K562 (cell line): ENCODE data around the gene MYL11. TPM values are rescaled to one million over a fixed set of nuclear protein-coding genes. Genes with fewer than 3 reads are reported as not detected.
A peak's percentile ranks its signal among the peaks of the same experiment; 100 is the strongest.

Experiments used
- C11orf30 ChIP-seq: fragments of 450-650 bp; IDR thresholded peaks from 2 replicates; pipeline ENCODE4 v1.6.1; 2016; ENCODE audit warnings: low read depth, mild to moderate bottlenecking
- CHD2 ChIP-seq: IDR thresholded peaks from 2 replicates; pipeline ENCODE4 v1.6.1; 2011; ENCODE audit warnings: low read depth, low read length
- MAZ ChIP-seq, 2 experiments: fragments of 450-650 bp in 1 of 2; sonication (generic) in 1 of 2; formaldehyde crosslinking; IDR thresholded peaks in 1 of 2; conservative IDR thresholded peaks in 1 of 2; 2 replicates each; pipeline versions ENCODE4 v1.4.0 to v1.5.0; 2020; ENCODE audit warnings: mild to moderate bottlenecking in 1 of 2, missing genetic modification reagents in 1 of 2
- MYNN ChIP-seq, 2 experiments: sonication (generic); formaldehyde crosslinking in 1 of 2; IDR thresholded peaks; 2 replicates each; pipeline versions ENCODE4 v1.5.0 to v1.6.1; 2016 to 2020; ENCODE audit warnings: antibody characterized with exemption in 1 of 2, missing genetic modification reagents in 1 of 2
- RBFOX2 ChIP-seq: fragments of 200-400 bp; formaldehyde crosslinking; IDR thresholded peaks from 2 replicates; pipeline ENCODE4 v1.6.1; 2017; ENCODE audit warnings: low read depth, mild to moderate bottlenecking, low read length, moderate library complexity
- RHOXF2B ChIP-seq: fragments of 250-450 bp; sonication (Bioruptor Pico); conservative IDR thresholded peaks from 2 replicates; pipeline ENCODE4 v1.5.1; 2021
- SIN3B ChIP-seq: fragments of 450-650 bp; IDR thresholded peaks from 2 replicates; pipeline ENCODE4 v1.6.1; 2017; ENCODE audit warnings: low read depth, mild to moderate bottlenecking, moderate library complexity
- SIX5 ChIP-seq, 2 experiments: IDR thresholded peaks; 2 replicates each; pipeline ENCODE4 v1.6.1; 2011; ENCODE audit warnings: low read length in 2 of 2, borderline replicate concordance in 1 of 2, low read depth in 1 of 2, mild to moderate bottlenecking in 1 of 2, moderate library complexity in 1 of 2; ENCODE audit not compliant: insufficient read depth in 1 of 2
- TAF7 ChIP-seq: fragments of 450-650 bp; IDR thresholded peaks from 2 replicates; pipeline ENCODE4 v1.6.1; 2016; ENCODE audit warnings: missing genetic modification characterization, missing compliant biosample characterization
- TAF9B ChIP-seq: fragments of 450-650 bp; IDR thresholded peaks from 2 replicates; pipeline ENCODE4 v1.6.1; 2018; ENCODE audit warnings: mild to moderate bottlenecking; ENCODE audit not compliant: partially characterized antibody
- ZC3H8 ChIP-seq: fragments of 450-650 bp; IDR thresholded peaks from 2 replicates; pipeline ENCODE4 v1.6.1; 2017
- ZNF316 ChIP-seq: fragments of 450-650 bp; IDR thresholded peaks from 2 replicates; pipeline ENCODE4 v1.6.1; 2016
- ZNF41 ChIP-seq: fragments of 250-450 bp; sonication (Bioruptor Pico); conservative IDR thresholded peaks from 2 replicates; pipeline ENCODE4 v1.4.0; 2020; ENCODE audit warnings: mild to moderate bottlenecking
- polyA plus RNA-seq, 8 experiments: library from polyadenylated mRNA; depleted of rRNA in 4 of 8; stranded (reverse) in 5 of 8; unstranded in 3 of 8; fragments of >200 nt; fragmentation: Nextera tagmentation in 2 of 8; fragmentation: Illumina TruSeq in 1 of 8; extraction: Ambion mirVana in 2 of 8; extraction: Trizol in 1 of 8; gene quantifications; 2 replicates each; pipeline versions ENCODE4 v1.2.1 to v1.2.3, GENCODE V29; 2011 to 2014; ENCODE audit warnings: inconsistent platforms in 1 of 8, missing spikeins in 1 of 8
- total RNA-seq, 7 experiments: library from RNA; depleted of rRNA in 6 of 7; stranded (reverse); fragments of >200 nt in 6 of 7; fragmentation: Illumina TruSeq in 2 of 7; extraction: Trizol in 2 of 7; gene quantifications; 2 replicates each; pipeline versions ENCODE4 v1.2.1 to v1.2.3, GENCODE V29; 2011 to 2021; ENCODE audit warnings: low replicate concordance in 1 of 7
- TF ChIP-seq, protein P1 (sequence below): fragments of 450-650 bp; IDR thresholded peaks from 2 replicates; pipeline ENCODE4 v1.6.1; 2016; ENCODE audit warnings: missing biosample characterization, missing genetic modification characterization
- TF ChIP-seq, protein P2 (sequence below), 2 experiments: fragments of 450-650 bp in 1 of 2; sonication (generic) in 1 of 2; formaldehyde crosslinking in 1 of 2; IDR thresholded peaks in 1 of 2; conservative IDR thresholded peaks in 1 of 2; 2 replicates each; pipeline versions ENCODE4 v1.6.1 to v1.8.1; 2016 to 2023; ENCODE audit warnings: mild to moderate bottlenecking in 2 of 2, moderate library complexity in 2 of 2, inconsistent platforms in 1 of 2, missing genetic modification reagents in 1 of 2
- TF ChIP-seq, protein P3 (sequence below): sonication (generic); formaldehyde crosslinking; IDR thresholded peaks from 2 replicates; pipeline ENCODE4 v1.8.0; 2022; ENCODE audit warnings: missing genetic modification reagents, mild to moderate bottlenecking, borderline replicate concordance
- TF ChIP-seq, protein P4 (sequence below): fragments of 450-650 bp; formaldehyde crosslinking; IDR thresholded peaks from 2 replicates; pipeline ENCODE4 v1.4.0; 2020; ENCODE audit warnings: mild to moderate bottlenecking, moderate library complexity
- TF ChIP-seq, protein P5 (sequence below): sonication (generic); formaldehyde crosslinking; IDR thresholded peaks from 2 replicates; pipeline ENCODE4 v1.5.0; 2020; ENCODE audit warnings: missing genetic modification reagents

MYL11 gene
- total and polyA plus RNA-seq, 9 of the 15 experiments (the other 6 are each of a cell fraction or from before 2014, with no cell fraction given), result 0.31 to 1.5 (median 0.73) TPM; not detected in 4

DNA sequence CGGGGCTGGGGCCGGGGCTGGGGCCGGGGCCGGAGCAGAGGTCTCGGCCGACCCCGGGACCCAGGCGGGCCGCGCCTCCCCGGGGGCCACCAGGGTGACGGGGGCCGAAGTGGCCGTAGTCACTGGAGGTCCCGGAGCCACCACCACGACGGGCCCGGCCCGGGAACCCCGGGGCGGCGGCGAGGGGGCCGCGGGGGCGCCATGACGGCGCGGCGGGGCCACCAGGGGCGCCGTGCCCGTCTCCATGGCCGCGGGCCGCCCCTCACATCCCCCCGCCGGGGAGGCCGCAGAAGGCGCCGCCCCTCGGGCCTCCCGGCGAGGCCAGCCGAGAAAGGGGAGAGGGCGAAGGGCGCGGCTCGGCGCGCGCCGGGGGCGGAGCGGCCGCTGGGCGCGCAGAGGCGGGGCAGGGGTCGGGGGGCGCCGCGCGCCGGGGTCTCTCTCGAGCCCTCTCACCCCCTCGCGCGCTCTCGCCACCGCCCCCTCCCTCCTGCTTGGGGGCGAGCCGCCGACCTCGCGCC, 4.6 kb upstream of the MYL11 start (continued):
- TF ChIP-seq, protein P1, sequence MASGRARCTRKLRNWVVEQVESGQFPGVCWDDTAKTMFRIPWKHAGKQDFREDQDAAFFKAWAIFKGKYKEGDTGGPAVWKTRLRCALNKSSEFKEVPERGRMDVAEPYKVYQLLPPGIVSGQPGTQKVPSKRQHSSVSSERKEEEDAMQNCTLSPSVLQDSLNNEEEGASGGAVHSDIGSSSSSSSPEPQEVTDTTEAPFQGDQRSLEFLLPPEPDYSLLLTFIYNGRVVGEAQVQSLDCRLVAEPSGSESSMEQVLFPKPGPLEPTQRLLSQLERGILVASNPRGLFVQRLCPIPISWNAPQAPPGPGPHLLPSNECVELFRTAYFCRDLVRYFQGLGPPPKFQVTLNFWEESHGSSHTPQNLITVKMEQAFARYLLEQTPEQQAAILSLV (tag), result no peak
- TF ChIP-seq C11orf30 (no peak), CHD2 (no peak), ZC3H8 (no peak), RHOXF2B (no peak), SIN3B (0 out of 2 replicates have a peak, but pooled peaks have one; percentile 36), TAF7 (tag) (no peak), MAZ (CRISPR knock-in tag; conservative IDR thresholded peaks at IDR 0.05 in 1 of 2, IDR thresholded peaks at IDR 0.05 in 1 of 2) (peak in 1 of 2 experiments; percentile 70; a peak in 1 of 4 replicates), MYNN (IDR thresholded peaks at IDR 0.05) (no peak), MYNN (CRISPR knock-in tag; IDR thresholded peaks at IDR 0.05) (no peak), TAF9B (no peak), SIX5 (IDR thresholded peaks at IDR 0.05; ENCODE audit: borderline replicate concordance in 1 of 2, insufficient read depth in 1 of 2, low read depth in 1 of 2, low read length in 2 of 2) (no peak), ZNF316 (no peak), ZNF41 (no peak), RBFOX2 (no peak; the same call in 1 of the 2 replicates)
- TF ChIP-seq, protein P2, sequence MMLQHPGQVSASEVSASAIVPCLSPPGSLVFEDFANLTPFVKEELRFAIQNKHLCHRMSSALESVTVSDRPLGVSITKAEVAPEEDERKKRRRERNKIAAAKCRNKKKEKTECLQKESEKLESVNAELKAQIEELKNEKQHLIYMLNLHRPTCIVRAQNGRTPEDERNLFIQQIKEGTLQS (IDR thresholded peaks at IDR 0.05), result no peak
- TF ChIP-seq, protein P2 (CRISPR knock-in tag; conservative IDR thresholded peaks at IDR 0.05), result no peak
- TF ChIP-seq, protein P3, sequence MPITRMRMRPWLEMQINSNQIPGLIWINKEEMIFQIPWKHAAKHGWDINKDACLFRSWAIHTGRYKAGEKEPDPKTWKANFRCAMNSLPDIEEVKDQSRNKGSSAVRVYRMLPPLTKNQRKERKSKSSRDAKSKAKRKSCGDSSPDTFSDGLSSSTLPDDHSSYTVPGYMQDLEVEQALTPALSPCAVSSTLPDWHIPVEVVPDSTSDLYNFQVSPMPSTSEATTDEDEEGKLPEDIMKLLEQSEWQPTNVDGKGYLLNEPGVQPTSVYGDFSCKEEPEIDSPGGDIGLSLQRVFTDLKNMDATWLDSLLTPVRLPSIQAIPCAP, result no peak
- TF ChIP-seq, protein P4, sequence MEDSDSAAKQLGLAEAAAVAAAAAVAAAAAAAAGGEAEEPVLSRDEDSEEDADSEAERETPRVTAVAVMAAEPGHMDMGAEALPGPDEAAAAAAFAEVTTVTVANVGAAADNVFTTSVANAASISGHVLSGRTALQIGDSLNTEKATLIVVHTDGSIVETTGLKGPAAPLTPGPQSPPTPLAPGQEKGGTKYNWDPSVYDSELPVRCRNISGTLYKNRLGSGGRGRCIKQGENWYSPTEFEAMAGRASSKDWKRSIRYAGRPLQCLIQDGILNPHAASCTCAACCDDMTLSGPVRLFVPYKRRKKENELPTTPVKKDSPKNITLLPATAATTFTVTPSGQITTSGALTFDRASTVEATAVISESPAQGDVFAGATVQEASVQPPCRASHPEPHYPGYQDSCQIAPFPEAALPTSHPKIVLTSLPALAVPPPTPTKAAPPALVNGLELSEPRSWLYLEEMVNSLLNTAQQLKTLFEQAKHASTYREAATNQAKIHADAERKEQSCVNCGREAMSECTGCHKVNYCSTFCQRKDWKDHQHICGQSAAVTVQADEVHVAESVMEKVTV (CRISPR knock-in tag), result no peak
- TF ChIP-seq, protein P5, sequence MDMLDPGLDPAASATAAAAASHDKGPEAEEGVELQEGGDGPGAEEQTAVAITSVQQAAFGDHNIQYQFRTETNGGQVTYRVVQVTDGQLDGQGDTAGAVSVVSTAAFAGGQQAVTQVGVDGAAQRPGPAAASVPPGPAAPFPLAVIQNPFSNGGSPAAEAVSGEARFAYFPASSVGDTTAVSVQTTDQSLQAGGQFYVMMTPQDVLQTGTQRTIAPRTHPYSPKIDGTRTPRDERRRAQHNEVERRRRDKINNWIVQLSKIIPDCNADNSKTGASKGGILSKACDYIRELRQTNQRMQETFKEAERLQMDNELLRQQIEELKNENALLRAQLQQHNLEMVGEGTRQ (CRISPR knock-in tag), result no peak
